OCI-LY3 (cell line): ENCODE results near the gene PSMD12.

Experiments used
- CTCF ChIP-seq: fragments of 200-600, 300-600 bp; sonication (generic); IDR thresholded peaks from 2 replicates; pipeline ENCODE4 v1.5.1; 2014; ENCODE audit warnings: antibody characterized with exemption, low read length, low read depth
- EZH2phosphoT487 ChIP-seq: fragments of 200-600 bp; shearing (Covaris generic); IDR thresholded peaks from 2 replicates; pipeline ENCODE4 v1.6.1; 2018; ENCODE audit warnings: antibody characterized with exemption, mixed run types, low read depth

- TF ChIP-seq CTCF (no peak), EZH2phosphoT487 (no peak)
Observed at GRCh38 chr17:67415291-67415690, 48.9 kb upstream of the PSMD12 start.
